ENCODE results near the gene TAP2.
"Not testable (repeated sequence)": the region's sequence is repeated elsewhere in the genome, so short reads cannot be mapped to it uniquely, and the experiment has no call there.

The TAP2 gene

GRCh38 chr6:32832535-32832934 lies 6.0 kb downstream of the TAP2 start:
- no peak for DNase-seq

- DNase-seq: no peak
Observed at GRCh38 chr6:32830936-32831335, 7.6 kb downstream of the TAP2 start.

GRCh38 chr6:32830017-32830416 lies 8.5 kb downstream of the TAP2 start:
- DNase-seq: no peak

GRCh38 chr6:32829495-32829894 lies 9.0 kb downstream of the TAP2 start:
- DNase-seq: no peak

GRCh38 chr6:32827025-32827424 lies 11.5 kb downstream of the TAP2 start:
- DNase-seq: no peak

- DNase-seq: no peak
Observed at GRCh38 chr6:32825966-32826365, 12.6 kb downstream of the TAP2 start.

GRCh38 chr6:32819729-32820128 lies 18.8 kb downstream of the TAP2 start:
- no peak for DNase-seq

- no peak for DNase-seq
Observed at GRCh38 chr6:32818867-32819266, 19.7 kb downstream of the TAP2 start.

GRCh38 chr6:32816746-32817204 lies 21.8 kb downstream of the TAP2 start, which contains the start of gene HLA-DOB:
TSS of gene HLA-DOB (minus strand) at chr6:32817002. CDS start at chr6:32816951, 51 bp downstream.
- no peak for DNase-seq

GRCh38 chr6:32815996-32816395 lies 22.5 kb downstream of the TAP2 start:
- no peak for DNase-seq

GRCh38 chr6:32815115-32815514 lies 23.4 kb downstream of the TAP2 start:
- no peak for DNase-seq

- DNase-seq: no peak
Observed at GRCh38 chr6:32814145-32814544, 24.4 kb downstream of the TAP2 start.

GRCh38 chr6:32809171-32809570 lies 29.4 kb downstream of the TAP2 start:
- DNase-seq: no peak

- no peak for DNase-seq
Observed at GRCh38 chr6:32807020-32807580, 31.4 kb downstream of the TAP2 start.

GRCh38 chr6:32805404-32805803 lies 33.1 kb downstream of the TAP2 start:
- DNase-seq: not testable (repeated sequence)

- no peak for DNase-seq
Observed at GRCh38 chr6:32803416-32803815, 35.1 kb downstream of the TAP2 start.

GRCh38 chr6:32799740-32800139 lies 38.8 kb downstream of the TAP2 start:
- no peak for DNase-seq

- no peak for DNase-seq
Observed at GRCh38 chr6:32799168-32799567, 39.4 kb downstream of the TAP2 start.

- DNase-seq: peak; percentile 86
Observed at GRCh38 chr6:32796848-32797776, 41.4 kb downstream of the TAP2 start.

- no peak for DNase-seq
Observed at GRCh38 chr6:32794510-32794909, 44.0 kb downstream of the TAP2 start.

GRCh38 chr6:32792901-32793435 lies 45.6 kb downstream of the TAP2 start:
- no peak for DNase-seq

- DNase-seq: no peak
Observed at GRCh38 chr6:32790306-32790705, 48.2 kb downstream of the TAP2 start.
